Measurements from ENCODE around the gene HNRNPH1. TPM values are rescaled to one million over a fixed set of nuclear protein-coding genes. Genes with fewer than 3 reads are reported as not detected.
A peak's percentile ranks its signal among the peaks of the same experiment; 100 is the strongest.

The HNRNPH1 gene
- total RNA-seq, 4 donors from 2014 or later, result 237 to 1,003 (median 495) TPM

DNA sequence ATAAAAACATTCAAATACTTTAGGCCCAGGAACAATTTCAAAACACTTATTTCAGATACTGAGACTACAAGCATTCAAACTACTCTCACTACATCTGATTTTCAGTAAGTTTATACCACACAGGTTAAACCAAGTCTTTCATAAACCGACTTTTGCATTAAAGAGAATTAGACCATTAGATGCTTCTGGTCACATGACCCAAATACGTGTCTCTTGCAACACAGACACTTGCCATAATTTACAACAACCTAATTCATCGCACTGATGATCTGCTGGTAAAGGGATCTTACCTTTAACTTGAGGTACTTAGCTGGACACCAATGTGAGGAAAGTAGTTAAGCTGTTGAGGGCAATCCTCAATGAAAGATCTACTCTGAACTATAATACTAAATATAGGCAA, 3.2 kb downstream of the HNRNPH1 start:
- Histone ChIP-seq H3K27ac (peak overlapping the region; percentile 85 to 100), H3K27me3 (no peaks in the 10 kb centered on the region), H3K36me3 (no peaks in the 10 kb centered on the region), H3K9me3 (no peaks in the 10 kb centered on the region), H3K4me3 (peak overlapping the region in 1 of 2 donors; percentile 15), H3K4me1 (peaks cover 20 to 24% of the 10 kb centered on the region in 2 donors)
- intact Hi-C loops (cut with DNase I; ENCODE audit: low total_unique reads), result no loop called here
- no peak for DNase-seq
- no peak for TF ChIP-seq POLR2A (IDR thresholded peaks at IDR 0.05)
- TF ChIP-seq, protein P1, sequence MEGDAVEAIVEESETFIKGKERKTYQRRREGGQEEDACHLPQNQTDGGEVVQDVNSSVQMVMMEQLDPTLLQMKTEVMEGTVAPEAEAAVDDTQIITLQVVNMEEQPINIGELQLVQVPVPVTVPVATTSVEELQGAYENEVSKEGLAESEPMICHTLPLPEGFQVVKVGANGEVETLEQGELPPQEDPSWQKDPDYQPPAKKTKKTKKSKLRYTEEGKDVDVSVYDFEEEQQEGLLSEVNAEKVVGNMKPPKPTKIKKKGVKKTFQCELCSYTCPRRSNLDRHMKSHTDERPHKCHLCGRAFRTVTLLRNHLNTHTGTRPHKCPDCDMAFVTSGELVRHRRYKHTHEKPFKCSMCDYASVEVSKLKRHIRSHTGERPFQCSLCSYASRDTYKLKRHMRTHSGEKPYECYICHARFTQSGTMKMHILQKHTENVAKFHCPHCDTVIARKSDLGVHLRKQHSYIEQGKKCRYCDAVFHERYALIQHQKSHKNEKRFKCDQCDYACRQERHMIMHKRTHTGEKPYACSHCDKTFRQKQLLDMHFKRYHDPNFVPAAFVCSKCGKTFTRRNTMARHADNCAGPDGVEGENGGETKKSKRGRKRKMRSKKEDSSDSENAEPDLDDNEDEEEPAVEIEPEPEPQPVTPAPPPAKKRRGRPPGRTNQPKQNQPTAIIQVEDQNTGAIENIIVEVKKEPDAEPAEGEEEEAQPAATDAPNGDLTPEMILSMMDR (IDR thresholded peaks at IDR 0.05), result no peak

DNA sequence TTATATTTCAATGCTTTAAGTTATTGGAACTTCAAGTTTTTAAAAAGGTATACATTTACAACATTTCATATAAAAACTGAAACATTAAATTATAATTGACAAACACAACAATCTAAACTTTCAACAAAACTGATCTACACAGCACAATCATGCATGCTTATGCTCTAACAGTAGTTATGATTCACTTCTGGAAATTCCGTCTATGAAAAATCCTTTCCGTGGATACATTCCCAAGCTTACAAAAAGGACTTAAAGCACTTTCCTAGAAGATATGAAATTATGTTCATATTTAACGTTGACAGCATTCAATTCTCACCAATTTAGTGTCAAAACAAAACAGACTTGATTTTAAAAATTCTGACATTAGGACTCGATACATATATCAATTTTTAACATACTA, 3.7 kb downstream of the HNRNPH1 start:
- no peaks in the 10 kb centered on the region for H3K9me3 ChIP-seq
- TF ChIP-seq, protein P1 (IDR thresholded peaks at IDR 0.05), result no peak
- no peak for TF ChIP-seq POLR2A (IDR thresholded peaks at IDR 0.05)
- peaks cover 20 to 24% of the 10 kb centered on the region in 2 donors for H3K4me1 ChIP-seq
- H3K27ac ChIP-seq, result peak overlapping the region in 1 of 2 donors; percentile 100
- H3K36me3 ChIP-seq, result no peaks in the 10 kb centered on the region
- no peak for DNase-seq
- no peaks in the 10 kb centered on the region for H3K27me3 ChIP-seq
- intact Hi-C loops (cut with DNase I; ENCODE audit: low total_unique reads), result no loop called here
- H3K4me3 ChIP-seq, result peak overlapping the region in 1 of 2 donors; percentile 15

DNA sequence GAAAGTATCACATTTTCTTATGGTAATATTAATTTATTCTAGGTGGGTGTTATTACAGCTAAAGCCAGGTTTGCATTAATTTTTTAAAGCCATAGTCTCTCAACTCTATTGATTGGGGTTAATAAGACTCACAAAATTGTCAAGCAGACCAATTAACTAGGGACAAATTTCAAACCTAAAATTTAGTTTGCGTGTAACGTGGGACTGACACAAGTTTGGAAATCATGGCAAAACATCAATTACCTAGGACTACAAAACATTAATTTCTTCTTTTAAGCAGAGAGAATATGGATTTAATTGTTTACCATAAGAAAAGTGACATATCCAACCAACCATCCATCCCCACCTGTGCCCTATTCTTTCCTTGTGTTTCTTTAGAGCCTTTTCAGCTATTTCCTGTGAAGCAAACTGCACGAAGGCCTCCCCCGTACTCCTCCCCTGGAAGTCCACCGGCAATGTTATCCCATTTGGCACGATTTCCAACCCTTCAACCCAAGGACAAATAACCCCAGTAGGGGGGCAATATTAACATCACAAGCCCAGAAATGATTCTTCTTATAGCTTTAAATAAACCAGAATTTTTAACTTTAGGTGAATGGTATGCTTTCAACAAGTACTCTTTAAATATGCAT, 4.4 kb downstream of the HNRNPH1 start:
- intact Hi-C loops (cut with DNase I; ENCODE audit: low total_unique reads), result no loop called here
- Histone ChIP-seq H3K4me3 (peak overlapping the region in 1 of 2 donors; percentile 15), H3K27ac (peak overlapping the region in 1 of 2 donors; percentile 100), H3K27me3 (no peaks in the 10 kb centered on the region), H3K9me3 (no peaks in the 10 kb centered on the region), H3K4me1 (peaks cover 20 to 24% of the 10 kb centered on the region in 2 donors), H3K36me3 (no peaks in the 10 kb centered on the region)
- DNase-seq, result no peak
- TF ChIP-seq POLR2A (IDR thresholded peaks at IDR 0.05), result no peak
- TF ChIP-seq, protein P1 (IDR thresholded peaks at IDR 0.05), result no peak

DNA sequence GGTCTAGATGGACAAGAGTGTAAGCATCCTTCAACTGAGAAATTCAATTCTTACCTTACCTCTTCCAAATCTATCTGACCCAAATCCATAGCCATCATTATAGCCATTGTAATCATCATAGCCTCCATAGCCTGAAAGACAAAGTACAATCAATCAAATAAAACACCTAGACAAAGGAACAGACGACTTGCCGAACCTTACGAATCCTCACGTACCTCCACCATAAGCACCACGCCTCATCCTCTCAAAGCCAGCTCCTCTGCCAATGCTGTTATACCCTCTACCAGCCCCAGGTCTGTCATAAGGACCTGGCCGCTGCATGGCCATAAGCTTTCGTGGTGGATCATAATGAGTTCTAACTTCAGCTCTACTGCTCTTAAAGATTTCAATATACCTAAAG, 5.5 kb downstream of the HNRNPH1 start:
- no peak for DNase-seq
- TF ChIP-seq, protein P1 (IDR thresholded peaks at IDR 0.05), result no peak
- no peak for TF ChIP-seq POLR2A (IDR thresholded peaks at IDR 0.05)
- no peaks in the 10 kb centered on the region for H3K27me3 ChIP-seq
- no peaks in the 10 kb centered on the region for H3K36me3 ChIP-seq
- no peak overlapping the region for H3K4me3 ChIP-seq
- no peak overlapping the region for H3K27ac ChIP-seq
- H3K4me1 ChIP-seq, result peaks cover 20 to 24% of the 10 kb centered on the region in 2 donors
- intact Hi-C loops (cut with DNase I; ENCODE audit: low total_unique reads), result no loop called here
- no peaks in the 10 kb centered on the region for H3K9me3 ChIP-seq

DNA sequence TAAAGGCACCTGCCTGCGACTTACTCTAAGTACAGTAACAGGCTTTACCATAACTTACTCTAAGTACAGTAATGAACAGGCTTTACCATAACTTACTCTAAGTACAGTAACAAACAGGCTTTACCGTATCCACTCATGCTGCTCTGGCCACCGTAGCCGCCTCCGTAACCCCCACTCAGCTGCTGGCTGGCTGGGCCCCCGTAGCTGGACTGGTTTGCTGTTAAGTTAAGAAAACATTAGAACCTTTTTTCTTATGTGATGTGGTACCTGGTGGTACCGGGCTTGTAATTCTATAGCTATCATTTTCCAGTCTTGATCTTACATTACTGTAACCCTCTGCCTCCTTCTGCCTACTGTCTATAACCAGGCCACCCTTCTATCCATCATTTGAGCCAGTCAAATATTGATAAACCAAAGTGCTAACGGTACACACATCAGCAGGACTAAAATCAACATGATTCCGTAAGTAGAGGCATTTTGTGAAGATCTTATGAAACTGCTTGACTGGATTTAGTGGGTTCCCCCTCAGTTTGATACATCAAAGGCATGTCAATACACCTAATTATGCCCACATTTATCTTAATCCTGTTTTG, 7.4 kb downstream of the HNRNPH1 start:
- TF ChIP-seq, protein P1 (IDR thresholded peaks at IDR 0.05), result no peak
- no peak for TF ChIP-seq POLR2A (IDR thresholded peaks at IDR 0.05)
- no peak for DNase-seq
- no peak overlapping the region for H3K27ac ChIP-seq
- H3K27me3 ChIP-seq, result no peaks in the 10 kb centered on the region
- H3K36me3 ChIP-seq, result no peaks in the 10 kb centered on the region
- peaks cover 16% of the 10 kb centered on the region in 2 donors for H3K4me1 ChIP-seq
- no peak overlapping the region for H3K4me3 ChIP-seq
- no peaks in the 10 kb centered on the region for H3K9me3 ChIP-seq
- intact Hi-C loops (cut with DNase I; ENCODE audit: low total_unique reads), result no loop called here
